ENCODE measurements around the gene GLS2. TPM values are rescaled to one million over a fixed set of nuclear protein-coding genes. Genes with fewer than 3 reads are reported as not detected.

GLS2 gene
- total and polyA plus RNA-seq, 2 experiments from 2014 or later: 12.2 to 31.6 TPM

GRCh38 chr12:56454557-56454956, 33.4 kb downstream of the GLS2 start, which contains the start of gene MIP:
MIP (minus strand) TSS chr12:56454657; CDS start chr12:56454613, 44 bp downstream.
- no peaks in the 10 kb centered on the region for H3K36me3 ChIP-seq (ENCODE audit: insufficient read depth)
- no peak within 1 kb of the TSS for H3K4me3 ChIP-seq
- DNase-seq (ENCODE audit: low spot score): no peak
- no peaks in the 10 kb centered on the region for H3K27me3 ChIP-seq (ENCODE audit: insufficient read depth)
- Mint-ChIP-seq H3K4me1 (peaks cover 28% of the 10 kb centered on the region), H3K4me3 (no peak within 1 kb of the TSS), H3K36me3 (ENCODE audit: low read depth) (no peaks in the 10 kb centered on the region; the same call in 2 of the 3 replicates), H3K9me3 (no peaks in the 10 kb centered on the region), H3K27ac (no peak within 1 kb of the TSS), H3K27me3 (ENCODE audit: insufficient read depth, low read depth, poor library complexity) (peaks cover 14% of the 10 kb centered on the region)
- no peaks in the 10 kb centered on the region for H3K9me2 ChIP-seq (ENCODE audit: insufficient read depth)
- no peaks in the 10 kb centered on the region for H4K20me1 ChIP-seq (replicated peaks; ENCODE audit: insufficient read depth)
- H3K79me2 ChIP-seq (replicated peaks; ENCODE audit: insufficient read depth): no peaks in the 10 kb centered on the region
- no peak for TF ChIP-seq CTCF (conservative IDR thresholded peaks at IDR 0.05; ENCODE audit: low read depth in 2 of 2)
- TF ChIP-seq NANOG (IDR thresholded peaks at IDR 0.05; ENCODE audit: borderline replicate concordance): no peak
- H2AFZ ChIP-seq: peak within 1 kb of the TSS; percentile 66; the same call in 1 of the 2 replicates
- H3K4me1 ChIP-seq (ENCODE audit: insufficient read depth): peaks cover 17% of the 10 kb centered on the region
- no peak within 1 kb of the TSS for H3K4me2 ChIP-seq
- no peak for ATAC-seq
- H3F3A ChIP-seq (replicated peaks; ENCODE audit: low read depth): no peaks in the 10 kb centered on the region; the same call in 1 of the 2 replicates
- no peak within 1 kb of the TSS for H3K27ac ChIP-seq (ENCODE audit: low read depth)

GRCh38 chr12:56451147-56451546, 36.8 kb downstream of the GLS2 start:
- Histone ChIP-seq H3K4me1 (ENCODE audit: insufficient read depth) (peaks cover 23% of the 10 kb centered on the region), H3K4me3 (no peak overlapping the region), H3K27ac (ENCODE audit: low read depth) (no peak overlapping the region), H3F3A (replicated peaks; ENCODE audit: low read depth) (0 out of 2 replicates have a peak, but pooled peaks cover under 1% of the 10 kb centered on the region), H4K20me1 (replicated peaks; ENCODE audit: insufficient read depth) (no peaks in the 10 kb centered on the region), H3K79me2 (replicated peaks; ENCODE audit: insufficient read depth) (peaks cover 18% of the 10 kb centered on the region), H3K27me3 (ENCODE audit: insufficient read depth) (no peaks in the 10 kb centered on the region), H3K9me2 (ENCODE audit: insufficient read depth) (no peaks in the 10 kb centered on the region), H3K4me2 (0 out of 2 replicates have a peak overlapping the region, but pooled peaks have one; percentile 25), H2AFZ (peak overlapping the region; percentile 89), H3K36me3 (ENCODE audit: insufficient read depth) (no peaks in the 10 kb centered on the region)
- no peak overlapping the region for H3K27ac Mint-ChIP-seq
- H3K9me3 Mint-ChIP-seq: peaks cover 4% of the 10 kb centered on the region; the same call in 1 of the 3 replicates
- no peak overlapping the region for H3K4me3 Mint-ChIP-seq
- H3K36me3 Mint-ChIP-seq (ENCODE audit: low read depth): peaks cover 16% of the 10 kb centered on the region
- peaks cover 42% of the 10 kb centered on the region for H3K4me1 Mint-ChIP-seq
- H3K27me3 Mint-ChIP-seq (ENCODE audit: insufficient read depth, low read depth, poor library complexity): peaks cover 21% of the 10 kb centered on the region
- DNase-seq (ENCODE audit: low spot score) (no peak), ATAC-seq (no peak)
- TF ChIP-seq ZNF114 (CRISPR knock-in tag; IDR thresholded peaks at IDR 0.05) (no peak), JUNB (IDR thresholded peaks at IDR 0.05; ENCODE audit: unreplicated experiment) (no peak), REST (IDR thresholded peaks at IDR 0.05; ENCODE audit: unreplicated experiment) (no peak), ZNF462 (CRISPR knock-in tag; IDR thresholded peaks at IDR 0.05) (no peak), POLR2AphosphoS5 (IDR thresholded peaks at IDR 0.05; ENCODE audit: low read depth) (no peak), CREB1 (CRISPR knock-in tag; IDR thresholded peaks at IDR 0.05; ENCODE audit: low read depth) (no peak), ETS1 (IDR thresholded peaks at IDR 0.05) (no peak)
